ENCODE data around the gene CBFA2T3. TPM values are rescaled to one million over a fixed set of nuclear protein-coding genes. Genes with fewer than 3 reads are reported as not detected.

Gene CBFA2T3
- total RNA-seq, 1 donor from 2014 or later = 2.4 TPM

DNA sequence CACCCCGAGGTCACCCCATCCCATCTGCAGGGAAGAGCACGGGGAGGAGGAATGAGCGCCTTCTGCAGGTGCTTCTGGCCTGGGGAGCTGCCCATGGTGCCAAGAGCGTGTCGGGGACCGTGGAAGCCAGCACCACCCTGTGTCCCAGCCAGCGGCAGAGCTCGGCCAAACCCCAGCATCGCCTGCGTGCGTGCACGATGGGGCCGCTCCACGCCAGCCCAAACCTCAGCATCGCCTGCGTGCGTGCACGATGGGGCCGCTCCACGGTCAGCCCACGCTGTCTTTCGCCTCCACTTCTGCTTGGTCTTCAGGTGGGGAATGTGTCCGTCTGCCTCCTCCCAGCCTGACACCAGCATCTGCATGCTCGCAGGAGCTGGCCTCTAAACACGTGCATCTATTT, 134.2 kb downstream of the CBFA2T3 start:
- Histone ChIP-seq H4K20me1 (ENCODE audit: insufficient read depth, low read length) (peaks cover 37% of the 10 kb centered on the region), H2AFZ (ENCODE audit: low read depth, low read length) (no peak overlapping the region), H3K36me3 (ENCODE audit: insufficient read depth, low read length) (no peaks in the 10 kb centered on the region), H3K4me1 (ENCODE audit: insufficient read depth, low read length) (no peaks in the 10 kb centered on the region), H3K4me2 (ENCODE audit: low read length) (no peak overlapping the region), H3K79me2 (ENCODE audit: insufficient read depth, low read length) (no peaks in the 10 kb centered on the region), H3K9ac (ENCODE audit: low read length) (no peak overlapping the region), H3K4me3 (ENCODE audit: insufficient read depth, low read depth, low read length) (no peak overlapping the region), H3K9me3 (ENCODE audit: insufficient read depth, low read depth, low read length) (no peaks in the 10 kb centered on the region), H3K27ac (ENCODE audit: low read depth, low read length) (no peak overlapping the region), H3K27me3 (ENCODE audit: insufficient read depth, low read length) (no peaks in the 10 kb centered on the region)
- H3K36me3 Mint-ChIP-seq (ENCODE audit: low read depth, unreplicated experiment) = peaks cover 12% of the 10 kb centered on the region
- FAIRE-seq (no peak), DNase-seq (ENCODE audit: low read depth) (no peak)
- H3K4me3 Mint-ChIP-seq (ENCODE audit: unreplicated experiment) = no peak overlapping the region
- H3K9me3 Mint-ChIP-seq (ENCODE audit: unreplicated experiment) = no peaks in the 10 kb centered on the region
- no peaks in the 10 kb centered on the region for H3K27me3 Mint-ChIP-seq (ENCODE audit: low read depth, unreplicated experiment)
- H3K4me1 Mint-ChIP-seq (ENCODE audit: low read depth, unreplicated experiment) = no peaks in the 10 kb centered on the region
- no peak for TF ChIP-seq EZH2 (IDR thresholded peaks at IDR 0.05; ENCODE audit: insufficient read depth, low read length)
- TF ChIP-seq, protein P1, sequence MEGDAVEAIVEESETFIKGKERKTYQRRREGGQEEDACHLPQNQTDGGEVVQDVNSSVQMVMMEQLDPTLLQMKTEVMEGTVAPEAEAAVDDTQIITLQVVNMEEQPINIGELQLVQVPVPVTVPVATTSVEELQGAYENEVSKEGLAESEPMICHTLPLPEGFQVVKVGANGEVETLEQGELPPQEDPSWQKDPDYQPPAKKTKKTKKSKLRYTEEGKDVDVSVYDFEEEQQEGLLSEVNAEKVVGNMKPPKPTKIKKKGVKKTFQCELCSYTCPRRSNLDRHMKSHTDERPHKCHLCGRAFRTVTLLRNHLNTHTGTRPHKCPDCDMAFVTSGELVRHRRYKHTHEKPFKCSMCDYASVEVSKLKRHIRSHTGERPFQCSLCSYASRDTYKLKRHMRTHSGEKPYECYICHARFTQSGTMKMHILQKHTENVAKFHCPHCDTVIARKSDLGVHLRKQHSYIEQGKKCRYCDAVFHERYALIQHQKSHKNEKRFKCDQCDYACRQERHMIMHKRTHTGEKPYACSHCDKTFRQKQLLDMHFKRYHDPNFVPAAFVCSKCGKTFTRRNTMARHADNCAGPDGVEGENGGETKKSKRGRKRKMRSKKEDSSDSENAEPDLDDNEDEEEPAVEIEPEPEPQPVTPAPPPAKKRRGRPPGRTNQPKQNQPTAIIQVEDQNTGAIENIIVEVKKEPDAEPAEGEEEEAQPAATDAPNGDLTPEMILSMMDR (IDR thresholded peaks at IDR 0.05; ENCODE audit: insufficient read depth, low read depth, low read length) = no peak
- no peak overlapping the region for H3K27ac Mint-ChIP-seq (ENCODE audit: unreplicated experiment)

DNA sequence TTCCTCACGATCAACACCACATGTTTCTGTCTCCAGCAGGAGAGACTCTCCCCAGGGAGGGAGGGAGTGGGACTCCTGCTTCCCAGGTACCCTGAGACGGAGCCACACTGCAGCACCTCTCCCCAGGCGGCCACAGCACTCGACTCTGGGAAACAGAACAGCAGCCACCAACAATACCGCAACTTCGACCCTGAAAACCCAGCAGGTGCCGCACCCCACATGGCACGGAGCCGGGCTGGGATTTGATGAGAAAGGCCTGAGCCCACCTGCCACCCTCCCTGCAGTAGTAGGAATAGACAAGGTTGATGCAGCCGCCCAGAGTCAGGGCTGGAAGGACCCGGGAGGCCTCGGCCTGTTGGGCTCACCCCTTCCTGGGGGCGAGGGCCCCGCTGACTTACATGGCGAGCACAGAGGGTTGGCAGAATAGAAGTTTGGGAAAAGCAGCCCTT, 134.7 kb downstream of the CBFA2T3 start:
- Histone ChIP-seq H3K79me2 (ENCODE audit: insufficient read depth, low read length) (no peaks in the 10 kb centered on the region), H3K27me3 (ENCODE audit: insufficient read depth, low read length) (no peaks in the 10 kb centered on the region), H3K36me3 (ENCODE audit: insufficient read depth, low read length) (no peaks in the 10 kb centered on the region), H2AFZ (ENCODE audit: low read depth, low read length) (no peak overlapping the region), H3K4me1 (ENCODE audit: insufficient read depth, low read length) (no peaks in the 10 kb centered on the region), H4K20me1 (ENCODE audit: insufficient read depth, low read length) (peaks cover 32% of the 10 kb centered on the region), H3K9me3 (ENCODE audit: insufficient read depth, low read depth, low read length) (no peaks in the 10 kb centered on the region), H3K9ac (ENCODE audit: low read length) (no peak overlapping the region), H3K4me3 (ENCODE audit: insufficient read depth, low read depth, low read length) (no peak overlapping the region), H3K27ac (ENCODE audit: low read depth, low read length) (no peak overlapping the region), H3K4me2 (ENCODE audit: low read length) (no peak overlapping the region)
- no peak for FAIRE-seq
- TF ChIP-seq, protein P1 (IDR thresholded peaks at IDR 0.05; ENCODE audit: insufficient read depth, low read depth, low read length) = no peak
- no peak for TF ChIP-seq EZH2 (IDR thresholded peaks at IDR 0.05; ENCODE audit: insufficient read depth, low read length)
- no peaks in the 10 kb centered on the region for H3K9me3 Mint-ChIP-seq (ENCODE audit: unreplicated experiment)
- no peak overlapping the region for H3K27ac Mint-ChIP-seq (ENCODE audit: unreplicated experiment)
- H3K36me3 Mint-ChIP-seq (ENCODE audit: low read depth, unreplicated experiment) = peaks cover 12% of the 10 kb centered on the region
- no peak overlapping the region for H3K4me3 Mint-ChIP-seq (ENCODE audit: unreplicated experiment)
- DNase-seq (ENCODE audit: low read depth) = no peak
- H3K27me3 Mint-ChIP-seq (ENCODE audit: low read depth, unreplicated experiment) = no peaks in the 10 kb centered on the region
- no peaks in the 10 kb centered on the region for H3K4me1 Mint-ChIP-seq (ENCODE audit: low read depth, unreplicated experiment)

DNA sequence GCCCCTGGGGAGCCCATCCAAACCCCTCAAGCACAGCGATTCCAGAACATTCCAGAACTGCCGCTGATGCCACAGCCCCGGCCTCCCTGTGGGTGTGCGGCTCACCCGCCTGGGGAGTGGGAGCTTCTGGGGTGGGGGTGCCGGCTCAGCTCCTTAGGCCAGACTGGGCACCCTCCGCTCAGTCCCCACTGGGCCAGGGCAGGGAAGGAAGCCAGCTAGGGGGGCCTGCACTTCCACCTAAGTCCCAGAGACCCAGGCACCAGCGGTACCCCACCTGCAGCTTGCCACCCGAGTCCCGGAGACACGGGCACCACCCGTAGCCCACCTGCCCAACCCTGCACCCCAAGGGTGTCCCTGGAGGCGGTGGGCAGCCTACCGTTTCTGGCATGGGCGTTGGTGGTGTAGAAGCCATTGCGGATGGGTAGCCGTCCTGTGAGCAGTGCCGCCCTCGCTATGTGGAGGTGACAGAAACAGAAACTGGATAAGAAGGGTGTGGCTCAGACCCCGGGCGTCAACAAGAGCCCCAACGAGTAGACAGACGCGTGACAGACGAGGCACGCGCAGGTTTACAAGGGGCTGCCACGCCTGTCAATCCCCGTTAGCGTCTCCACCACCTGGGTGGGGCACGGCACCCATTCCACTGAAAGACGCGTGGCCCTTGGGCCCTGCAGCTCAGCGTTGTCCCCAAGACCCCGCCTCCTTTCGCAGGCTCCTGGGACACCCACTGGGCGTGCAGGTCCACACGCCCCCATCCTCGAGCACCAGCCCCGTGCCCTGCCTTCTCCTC, 135.3 kb downstream of the CBFA2T3 start:
- no peak overlapping the region for H3K27ac ChIP-seq (ENCODE audit: low read depth, low read length)
- H3K4me2 ChIP-seq (ENCODE audit: low read length) = no peak overlapping the region
- H3K4me3 ChIP-seq (ENCODE audit: insufficient read depth, low read depth, low read length) = no peak overlapping the region
- H3K79me2 ChIP-seq (ENCODE audit: insufficient read depth, low read length) = no peaks in the 10 kb centered on the region
- no peaks in the 10 kb centered on the region for H3K9me3 ChIP-seq (ENCODE audit: insufficient read depth, low read depth, low read length)
- no peaks in the 10 kb centered on the region for H3K36me3 ChIP-seq (ENCODE audit: insufficient read depth, low read length)
- DNase-seq (ENCODE audit: low read depth) = no peak
- no peak overlapping the region for H3K4me3 Mint-ChIP-seq (ENCODE audit: unreplicated experiment)
- FAIRE-seq = no peak
- H3K9ac ChIP-seq (ENCODE audit: low read length) = no peak overlapping the region
- H3K27me3 ChIP-seq (ENCODE audit: insufficient read depth, low read length) = no peaks in the 10 kb centered on the region
- no peak overlapping the region for H2AFZ ChIP-seq (ENCODE audit: low read depth, low read length)
- TF ChIP-seq, protein P1 (IDR thresholded peaks at IDR 0.05; ENCODE audit: insufficient read depth, low read depth, low read length) = no peak
- no peak for TF ChIP-seq EZH2 (IDR thresholded peaks at IDR 0.05; ENCODE audit: insufficient read depth, low read length)
- H3K36me3 Mint-ChIP-seq (ENCODE audit: low read depth, unreplicated experiment) = peaks cover 14% of the 10 kb centered on the region
- H3K4me1 ChIP-seq (ENCODE audit: insufficient read depth, low read length) = no peaks in the 10 kb centered on the region
- no peaks in the 10 kb centered on the region for H3K9me3 Mint-ChIP-seq (ENCODE audit: unreplicated experiment)
- H4K20me1 ChIP-seq (ENCODE audit: insufficient read depth, low read length) = peaks cover 31% of the 10 kb centered on the region
- H3K27me3 Mint-ChIP-seq (ENCODE audit: low read depth, unreplicated experiment) = no peaks in the 10 kb centered on the region
- no peak overlapping the region for H3K27ac Mint-ChIP-seq (ENCODE audit: unreplicated experiment)
- no peaks in the 10 kb centered on the region for H3K4me1 Mint-ChIP-seq (ENCODE audit: low read depth, unreplicated experiment)

Data from astrocyte (in vitro differentiated cells and primary cell).